Pancreas (tissue), 10 donors: ENCODE data around the gene NES. TPM values are rescaled to one million over a fixed set of nuclear protein-coding genes. Genes with fewer than 3 reads are reported as not detected.
"Not testable (repeated sequence)": the region's sequence is repeated elsewhere in the genome, so short reads cannot be mapped to it uniquely, and the experiment has no call there.

Experiments used
- ATAC-seq, 4 donors: fragments of 200-7000 bp; cut with Tn5 transposase; one replicate each; pipeline versions ENCODE4 v1.8.0 to v1.9.1; 2020; ENCODE audit warnings: mild to moderate bottlenecking in 4 of 4, moderate library complexity in 4 of 4
- DNase-seq, 6 donors: peaks; one replicate each; pipeline ENCODE4 v3.0.0-alpha.2; 2020
- FAIRE-seq: peaks from 2 replicates; lab custom pipeline; 2012; peaks lifted over from hg19 to GRCh38; lab: Jason Lieb, UNC
- H3K27ac ChIP-seq, 4 donors: fragments of 200-600 bp; sonication (generic); 1 replicate in 3 of 4; 2 replicates in 1 of 4; pipeline versions ENCODE4 v1.5.0 to v1.8.0; 2020
- H3K27me3 ChIP-seq, 4 donors: fragments of 200-600 bp; one replicate each; pipeline ENCODE4 v1.8.0; 2021
- H3K36me3 ChIP-seq, 3 donors: fragments of 200-600 bp; sonication (generic) in 1 of 3; one replicate each; pipeline versions ENCODE4 v1.5.0 to v1.8.0; 2020 to 2021
- H3K4me1 ChIP-seq, 3 donors: fragments of 200-600 bp; one replicate each; pipeline ENCODE4 v1.8.0; 2021
- H3K4me3 ChIP-seq, 4 donors: fragments of 200-600 bp; sonication (generic) in 2 of 4; one replicate each; pipeline versions ENCODE4 v1.5.0 to v1.8.0; 2020 to 2021
- H3K9me3 ChIP-seq, 4 donors: fragments of 200-600 bp; one replicate each; pipeline ENCODE4 v1.8.0; 2021
- WGBS, 2 donors: extraction: QIAGEN DNeasy Blood & Tissue Kit; methylation state at CpG; one replicate each; pipeline ENCODE4 v1.1.7; 2013; 5-methylcytosine and 5-hydroxymethylcytosine counted together
- intact Hi-C, 3 donors: fragments of 100-400 bp; cut with DNase I; formaldehyde crosslinking; loops; one replicate each; pipeline versions ENCODE4 v1.11.1 to v1.14.2; 2022
- polyA plus RNA-seq, 2 donors: library from polyadenylated mRNA; stranded (reverse); fragments of 200-250 nt; gene quantifications; one replicate each; pipeline ENCODE4 v1.2.3, GENCODE V29; 2013
- total RNA-seq, 6 donors: library from RNA; stranded (reverse); fragmentation: NEBNext Ultra II Directional in 4 of 6; extraction: Animal tissue kit (Norgen Biotek cat#: 25700) in 4 of 6; gene quantifications; one replicate each; pipeline versions ENCODE4 v1.2.1 to v1.2.4, GENCODE V29; 2021 to 2023
- TF ChIP-seq, protein P1 (sequence below), 4 donors: fragments of 200-600 bp; sonication (generic) in 3 of 4; IDR thresholded peaks; one replicate each; pipeline versions ENCODE4 v1.5.0 to v1.8.0; 2021; ENCODE audit warnings: antibody characterized with exemption in 4 of 4
- donor health status: healthy with polysubstance abuse.
- donor health status: DM: no; HTN: no; CAD: no; lungs with moderate emphysema.
- donor health status: DM: no; HTN: no; CAD: no.
- donor health status: control.
- donor health status: control.
- donor health status: Bipolar disorder and iron deficiency.
- donor health status: DM: yes; HTN: yes; CAD: no.
- donor health status: DM: no; HTN: no; CAD: no.
- donor health status: DM: no; HTN: no; CAD: no.
- donor health status: DM: yes; HTN: yes; CAD: no.

Gene NES
- total and polyA plus RNA-seq, 8 donors: 1.1 to 7.6 (median 3.7) TPM

DNA sequence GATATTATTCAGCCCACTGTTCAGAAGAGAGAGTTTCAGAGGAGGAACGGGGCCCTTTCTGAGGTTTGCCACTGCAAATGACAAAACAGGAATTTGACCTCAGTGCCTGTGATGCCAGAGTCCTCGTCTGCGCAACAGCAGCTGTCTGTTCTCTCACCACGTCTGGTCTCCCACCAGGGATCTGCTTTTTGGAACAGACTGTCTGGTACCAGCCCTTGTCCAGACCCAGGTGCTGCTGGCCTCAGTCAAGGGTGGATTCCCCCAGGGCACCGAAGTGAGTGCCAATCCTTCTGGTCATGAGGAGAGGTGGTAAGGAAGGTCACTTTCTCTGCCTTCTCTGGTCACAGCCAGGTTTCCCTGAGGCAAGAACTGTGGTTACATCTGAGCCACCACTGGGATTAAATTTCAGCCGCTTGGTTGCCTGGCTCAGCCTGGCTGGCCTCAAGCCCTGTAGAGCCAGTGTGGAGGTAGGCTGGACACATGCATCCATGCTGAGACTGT is 37.6 kb downstream of the NES start:
- no peak for DNase-seq
- H3K27me3 ChIP-seq: peaks cover 0 to 20% (median 0%) of the 10 kb centered on the region in 4 donors
- no peak for FAIRE-seq
- WGBS, 2 donors: 40 to 65% methylated on average over 6 of the region's 6 CpGs
- H3K27ac ChIP-seq: no peak overlapping the region
- no peak overlapping the region for H3K4me3 ChIP-seq
- intact Hi-C loops: no loop called here
- no peak for ATAC-seq
- H3K4me1 ChIP-seq: peaks cover 5 to 8% (median 5%) of the 10 kb centered on the region in 3 donors
- no peaks in the 10 kb centered on the region for H3K9me3 ChIP-seq
- TF ChIP-seq, protein P1, sequence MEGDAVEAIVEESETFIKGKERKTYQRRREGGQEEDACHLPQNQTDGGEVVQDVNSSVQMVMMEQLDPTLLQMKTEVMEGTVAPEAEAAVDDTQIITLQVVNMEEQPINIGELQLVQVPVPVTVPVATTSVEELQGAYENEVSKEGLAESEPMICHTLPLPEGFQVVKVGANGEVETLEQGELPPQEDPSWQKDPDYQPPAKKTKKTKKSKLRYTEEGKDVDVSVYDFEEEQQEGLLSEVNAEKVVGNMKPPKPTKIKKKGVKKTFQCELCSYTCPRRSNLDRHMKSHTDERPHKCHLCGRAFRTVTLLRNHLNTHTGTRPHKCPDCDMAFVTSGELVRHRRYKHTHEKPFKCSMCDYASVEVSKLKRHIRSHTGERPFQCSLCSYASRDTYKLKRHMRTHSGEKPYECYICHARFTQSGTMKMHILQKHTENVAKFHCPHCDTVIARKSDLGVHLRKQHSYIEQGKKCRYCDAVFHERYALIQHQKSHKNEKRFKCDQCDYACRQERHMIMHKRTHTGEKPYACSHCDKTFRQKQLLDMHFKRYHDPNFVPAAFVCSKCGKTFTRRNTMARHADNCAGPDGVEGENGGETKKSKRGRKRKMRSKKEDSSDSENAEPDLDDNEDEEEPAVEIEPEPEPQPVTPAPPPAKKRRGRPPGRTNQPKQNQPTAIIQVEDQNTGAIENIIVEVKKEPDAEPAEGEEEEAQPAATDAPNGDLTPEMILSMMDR (IDR thresholded peaks at IDR 0.05): no peak
- H3K36me3 ChIP-seq: no peaks in the 10 kb centered on the region

DNA sequence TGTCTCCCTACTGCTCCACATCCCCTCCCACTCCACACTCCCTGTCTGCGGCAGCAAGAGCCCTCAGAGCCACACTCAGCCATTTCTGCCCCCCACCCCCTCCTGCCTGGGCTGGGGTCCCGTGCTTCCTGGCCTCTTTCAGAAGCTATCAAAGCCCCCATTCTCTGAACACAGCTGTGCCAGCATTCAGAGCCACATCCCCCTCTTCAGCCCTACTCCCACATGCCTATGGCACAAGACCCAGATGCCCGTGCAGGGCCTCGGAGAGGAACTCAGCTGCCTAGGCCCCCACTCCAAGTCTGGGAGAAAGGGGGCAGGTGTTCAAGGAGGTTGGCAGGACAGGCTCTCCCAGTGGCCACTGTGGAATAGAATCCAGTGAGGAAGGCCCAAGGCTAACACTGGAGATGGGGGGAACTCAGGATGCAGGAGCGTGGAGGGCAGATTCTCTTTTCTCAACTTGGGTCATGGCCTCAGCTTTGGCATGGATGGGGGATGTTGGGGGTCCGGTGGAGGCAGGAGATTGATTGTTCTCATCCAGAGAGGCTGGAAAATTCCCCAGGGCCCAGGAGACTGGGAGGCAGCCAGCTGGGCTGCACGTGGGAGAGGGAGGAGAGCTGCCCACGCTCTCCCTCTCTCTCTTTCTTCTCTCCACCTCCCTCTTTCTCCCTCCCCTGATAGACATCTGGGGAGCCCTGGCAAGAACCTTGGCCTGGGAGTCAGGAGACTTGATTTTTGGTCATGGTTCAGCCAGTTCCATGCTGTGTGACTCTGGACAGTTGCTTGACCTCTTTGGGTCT is 38.8 kb downstream of the NES start:
- no peak for DNase-seq
- WGBS, 2 donors: 57 to 69% methylated on average over 6 to 8 of the region's 8 CpGs
- Histone ChIP-seq H3K27me3 (peaks cover 0 to 20% (median 0%) of the 10 kb centered on the region in 4 donors), H3K27ac (no peak overlapping the region), H3K4me1 (peaks cover 5 to 8% (median 5%) of the 10 kb centered on the region in 3 donors), H3K4me3 (no peak overlapping the region), H3K9me3 (no peaks in the 10 kb centered on the region), H3K36me3 (no peaks in the 10 kb centered on the region)
- FAIRE-seq: no peak
- intact Hi-C loops: no loop called here
- ATAC-seq: no peak
- TF ChIP-seq, protein P1 (IDR thresholded peaks at IDR 0.05): no peak

DNA sequence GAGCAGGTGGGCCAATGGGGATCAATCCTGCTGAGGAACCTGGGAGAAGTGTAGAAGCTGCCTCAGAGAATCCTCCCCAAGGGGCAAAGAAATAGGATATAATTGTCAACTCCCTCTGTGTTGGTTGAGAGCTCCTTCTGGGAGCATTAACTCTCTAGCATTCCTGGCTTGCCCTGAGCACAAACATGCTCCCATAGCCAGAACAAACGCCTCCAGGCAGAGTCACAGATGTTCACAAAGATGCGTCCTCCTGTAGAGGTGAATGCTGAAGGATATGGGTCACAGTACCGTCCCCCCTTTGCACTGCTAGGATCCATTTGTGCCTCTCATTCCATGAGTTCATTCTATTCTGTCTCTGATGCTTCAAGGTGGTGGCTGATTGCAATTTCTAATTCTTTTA is 44.9 kb downstream of the NES start:
- intact Hi-C loops: no loop called here
- WGBS, 2 donors: 57 to 69% methylated on average over 3 of the region's 3 CpGs
- Histone ChIP-seq H3K36me3 (no peaks in the 10 kb centered on the region), H3K27ac (no peak overlapping the region), H3K4me1 (no peaks in the 10 kb centered on the region), H3K4me3 (no peak overlapping the region), H3K27me3 (no peaks in the 10 kb centered on the region), H3K9me3 (no peaks in the 10 kb centered on the region)
- DNase-seq: no peak
- TF ChIP-seq, protein P1 (IDR thresholded peaks at IDR 0.05): no peak
- FAIRE-seq: no peak
- no peak for ATAC-seq

DNA sequence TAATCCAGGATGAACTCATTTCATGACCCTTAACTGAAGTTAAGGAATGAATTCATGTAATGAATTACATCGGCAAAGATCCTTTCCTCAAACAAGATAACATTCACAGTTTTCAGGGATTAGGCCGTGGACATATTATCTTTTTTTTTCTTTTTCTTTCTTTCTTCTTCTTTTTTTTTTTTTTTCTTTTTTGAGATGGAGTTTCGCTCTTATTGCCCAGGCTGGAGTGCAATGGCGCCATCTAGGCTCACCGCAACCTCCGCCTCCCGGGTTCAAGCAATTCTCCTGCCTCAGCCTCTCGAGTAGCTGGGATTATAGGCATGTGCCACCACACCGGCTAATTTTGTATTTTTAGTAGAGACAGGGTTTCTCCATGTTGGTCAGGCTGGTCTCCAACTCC is 46.1 kb downstream of the NES start:
- H3K36me3 ChIP-seq: not testable (repeated sequence)

DNA sequence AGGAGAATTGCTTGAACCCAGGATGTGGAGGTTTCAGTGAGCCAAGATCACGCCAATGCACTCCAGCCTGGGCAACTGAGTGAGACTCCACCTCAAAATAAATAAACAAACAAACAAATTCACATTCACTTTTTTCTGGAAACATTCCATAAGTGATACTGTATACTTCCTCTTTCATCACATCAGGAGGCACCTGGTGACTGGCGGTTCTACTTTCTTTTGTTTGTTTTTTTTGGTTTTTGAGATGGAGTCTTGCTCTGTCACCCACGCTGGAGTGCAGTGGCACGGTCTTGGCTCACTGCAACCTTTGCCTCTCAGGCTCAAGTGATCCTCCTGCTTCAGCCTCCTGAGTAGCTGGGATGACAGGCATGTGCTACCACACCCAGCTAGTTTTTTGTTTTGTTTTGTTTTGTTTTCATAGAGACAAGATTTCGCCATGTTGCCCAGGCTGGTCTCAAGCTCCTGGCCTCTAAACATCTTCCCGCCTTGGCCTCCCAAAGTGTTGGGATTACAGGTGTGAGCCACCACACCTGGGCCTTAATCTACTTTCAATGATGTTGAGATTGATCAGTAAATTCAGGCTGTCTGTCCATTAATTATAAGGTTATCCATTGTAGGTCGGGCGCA is 47.3 kb downstream of the NES start:
- TF ChIP-seq, protein P1 (IDR thresholded peaks at IDR 0.05): no peak
- intact Hi-C loops: loop anchor here in 1 of 3 donors (5.0 kb wide), 1 partner anchor 253 kb away; no protein-coding TSS in a partner anchor
- FAIRE-seq: no peak
- Histone ChIP-seq H3K4me3 (no peak overlapping the region), H3K36me3 (no peaks in the 10 kb centered on the region), H3K27ac (no peak overlapping the region), H3K4me1 (peaks cover 0 to 8% (median 4%) of the 10 kb centered on the region in 3 donors), H3K27me3 (peaks cover 0 to 15% (median 2%) of the 10 kb centered on the region in 4 donors), H3K9me3 (no peaks in the 10 kb centered on the region)
- ATAC-seq: no peak
- 79 to 81% methylated on average over 8 of the region's 8 CpGs for whole genome bisulfite sequencing, 2 donors
- DNase-seq: no peak

More for the DNA sequence above, 46.1 kb downstream of the NES start:
- H3K9me3 ChIP-seq, H3K27me3 ChIP-seq, H3K4me3 ChIP-seq, H3K4me1 ChIP-seq, DNase-seq, intact Hi-C loops, ATAC-seq, FAIRE-seq, H3K27ac ChIP-seq: not testable (repeated sequence)
- WGBS, 2 donors: 64 to 66% methylated on average over 9 of the region's 9 CpGs
